IMR-90 (cell line): ENCODE results near the gene HNF1B. TPM values are rescaled to one million over a fixed set of nuclear protein-coding genes. Genes with fewer than 3 reads are reported as not detected.

ENCODE experiments used
- ATAC-seq: fragments of 200-7000 bp; cut with Tn5 transposase; 2 replicates; pipeline ENCODE4 v1.9.1; 2020; ENCODE audit warnings: low read depth, mild to moderate bottlenecking, moderate library complexity
- BruUV-seq: library from RNA; stranded (reverse); fragments of 400-500 nt; replicated peaks from 2 replicates; lab custom pipeline; 2021; lab: Mats Ljungman, UMichigan
- CTCF ChIA-PET: fragments of 300-600 bp; formaldehyde crosslinking; extraction: SDS; loops from one replicate; lab custom pipeline; 2021; ENCODE audit warnings: antibody characterized with exemption; lab: Yijun Ruan, JAX
- POLR2A ChIA-PET: fragments of 300-600 bp; sonication (Branson Sonifier 250); formaldehyde crosslinking; loops from one replicate; lab custom pipeline; 2022; ENCODE audit warnings: antibody characterized with exemption; ENCODE audit not compliant: unreplicated experiment; lab: Charles Lee
- DNase-seq: peaks from one replicate; pipeline ENCODE4 v3.0.0; 2013
- H2AFZ ChIP-seq: replicated peaks from 2 replicates; pipeline ENCODE3; 2013; ENCODE audit warnings: low read length, mild to moderate bottlenecking; ENCODE audit not compliant: poor library complexity
- H2AK5ac ChIP-seq: 2 replicates; pipeline ENCODE4 v1.6.1; 2013; ENCODE audit warnings: low read depth, low read length, inconsistent platforms
- H2AK9ac ChIP-seq: replicated peaks from 2 replicates; pipeline ENCODE3; 2013; ENCODE audit warnings: mild to moderate bottlenecking, low read depth, low read length, moderate library complexity; ENCODE audit not compliant: poor library complexity
- H2BK120ac ChIP-seq: 2 replicates; pipeline ENCODE4 v1.6.1; 2013; ENCODE audit warnings: low read depth, low read length, inconsistent platforms
- H2BK15ac ChIP-seq: 3 replicates; pipeline ENCODE4 v1.6.1; 2013; ENCODE audit warnings: low read depth, low read length, inconsistent platforms
- H2BK20ac ChIP-seq: 2 replicates; pipeline ENCODE4 v1.6.1; 2013; ENCODE audit warnings: low read depth, mild to moderate bottlenecking, inconsistent platforms, low read length, moderate library complexity
- H2BK5ac ChIP-seq: 2 replicates; pipeline ENCODE4 v1.6.1; 2013; ENCODE audit warnings: mild to moderate bottlenecking, low read depth, low read length, inconsistent platforms; ENCODE audit not compliant: poor library complexity, severe bottlenecking
- H3K14ac ChIP-seq: replicated peaks from 2 replicates; pipeline ENCODE4 v1.6.1; 2013; ENCODE audit warnings: low read depth, low read length, inconsistent platforms
- H3K18ac ChIP-seq: 2 replicates; pipeline ENCODE4 v1.6.1; 2013; ENCODE audit warnings: low read depth, low read length, control low read depth
- H3K23ac ChIP-seq: 2 replicates; pipeline ENCODE4 v1.6.1; 2013; ENCODE audit warnings: low read depth, low read length, inconsistent platforms
- H3K27ac ChIP-seq: 2 replicates; pipeline ENCODE4 v1.5.1; 2013; ENCODE audit warnings: mild to moderate bottlenecking, control low read depth, low read length; ENCODE audit not compliant: insufficient read depth
- H3K27me3 ChIP-seq: 2 replicates; pipeline ENCODE4 v1.6.1; 2013; ENCODE audit warnings: low read length; ENCODE audit not compliant: control insufficient read depth, insufficient read depth
- H3K36me3 ChIP-seq: 2 replicates; pipeline ENCODE4 v1.6.1; 2013; ENCODE audit warnings: low read length, mixed read lengths; ENCODE audit not compliant: control insufficient read depth, insufficient read depth
- H3K4ac ChIP-seq: 2 replicates; pipeline ENCODE4 v1.6.1; 2013; ENCODE audit warnings: low read depth, low read length, inconsistent platforms
- H3K4me1 ChIP-seq: 2 replicates; pipeline ENCODE4 v1.6.1; 2013; ENCODE audit warnings: low read length, mixed read lengths; ENCODE audit not compliant: control insufficient read depth, insufficient read depth
- H3K4me2 ChIP-seq: 2 replicates; pipeline ENCODE4 v1.6.1; 2013; ENCODE audit warnings: low read depth, mild to moderate bottlenecking, control low read depth, low read length, moderate library complexity
- H3K4me3 ChIP-seq: 2 replicates; pipeline ENCODE4 v1.5.1; 2013; ENCODE audit warnings: low read depth, mild to moderate bottlenecking, control low read depth, low read length, moderate library complexity; ENCODE audit not compliant: insufficient read depth
- H3K56ac ChIP-seq: 2 replicates; pipeline ENCODE4 v1.6.1; 2013; ENCODE audit warnings: low read length, inconsistent platforms; ENCODE audit not compliant: insufficient read depth; ENCODE audit errors: extremely low read depth
- H3K79me1 ChIP-seq, 2 experiments: 2 replicates each; pipeline ENCODE4 v1.6.1; 2013; ENCODE audit warnings: low read length in 2 of 2, inconsistent platforms in 1 of 2, low read depth in 1 of 2
- H3K9ac ChIP-seq: 2 replicates; pipeline ENCODE4 v1.6.1; 2013; ENCODE audit warnings: low read depth, low read length, control low read depth
- H3K9me1 ChIP-seq: 2 replicates; pipeline ENCODE4 v1.6.1; 2013; ENCODE audit warnings: low read length, inconsistent platforms; ENCODE audit not compliant: insufficient read depth
- H3K9me3 ChIP-seq: 2 replicates; pipeline ENCODE4 v1.6.1; 2013; ENCODE audit warnings: low read length; ENCODE audit not compliant: control insufficient read depth, insufficient read depth
- H4K20me1 ChIP-seq: 2 replicates; pipeline ENCODE4 v1.6.1; 2013; ENCODE audit warnings: low read length, inconsistent platforms; ENCODE audit not compliant: insufficient read depth
- H4K5ac ChIP-seq: 2 replicates; pipeline ENCODE4 v1.6.1; 2013; ENCODE audit warnings: mild to moderate bottlenecking, low read depth, low read length, control low read depth
- H4K8ac ChIP-seq, 2 experiments: 2 replicates each; pipeline ENCODE4 v1.6.1; 2013; ENCODE audit warnings: low read depth in 2 of 2, low read length in 2 of 2, control low read depth in 1 of 2, inconsistent platforms in 1 of 2
- H4K91ac ChIP-seq: 2 replicates; pipeline ENCODE4 v1.6.1; 2013; ENCODE audit warnings: low read depth, low read length, inconsistent platforms; ENCODE audit not compliant: insufficient read depth
- CEBPB ChIP-seq: IDR thresholded peaks from 2 replicates; pipeline ENCODE4 v1.6.1; 2012; ENCODE audit warnings: low read depth, low read length, improper control_type of control experiment
- ELK1 ChIP-seq: fragments of 150-350 bp; IDR thresholded peaks from 2 replicates; pipeline ENCODE4 v1.6.1; 2016; ENCODE audit warnings: low read depth, mild to moderate bottlenecking, low read length, moderate library complexity, borderline replicate concordance
- FOS ChIP-seq: fragments of 150-350 bp; IDR thresholded peaks from 2 replicates; pipeline ENCODE4 v1.6.1; 2016; ENCODE audit warnings: low read depth, low read length
- MAZ ChIP-seq: IDR thresholded peaks from 2 replicates; pipeline ENCODE4 v1.6.1; 2012; ENCODE audit warnings: low read depth, mild to moderate bottlenecking, low read length, improper control_type of control experiment, moderate library complexity, borderline replicate concordance
- NFE2L2 ChIP-seq: fragments of 150-350 bp; IDR thresholded peaks from 2 replicates; pipeline ENCODE4 v1.6.1; 2016; ENCODE audit warnings: low read depth, mild to moderate bottlenecking, low read length
- POLR2A ChIP-seq: IDR thresholded peaks from 2 replicates; pipeline ENCODE4 v1.6.1; 2012; ENCODE audit warnings: mild to moderate bottlenecking, low read depth, low read length
- RAD21 ChIP-seq: IDR thresholded peaks from 2 replicates; pipeline ENCODE4 v1.6.1; 2012; ENCODE audit warnings: low read length, improper control_type of control experiment
- RFX5 ChIP-seq: IDR thresholded peaks from 2 replicates; pipeline ENCODE4 v1.8.0; 2012; ENCODE audit warnings: low read depth, mild to moderate bottlenecking, low read length, moderate library complexity
- SMC3 ChIP-seq: fragments of 150-350 bp; IDR thresholded peaks from 2 replicates; pipeline ENCODE4 v1.6.1; 2016; ENCODE audit warnings: low read depth, mild to moderate bottlenecking, antibody characterized with exemption, low read length, moderate library complexity
- USF2 ChIP-seq: fragments of 150-350 bp; IDR thresholded peaks from 2 replicates; pipeline ENCODE4 v1.6.1; 2017; ENCODE audit warnings: mild to moderate bottlenecking, antibody characterized with exemption, low read length, low read depth
- WGBS, 2 experiments: methylation state at CpG; one replicate each; pipeline versions ENCODE4 v1.1.5 to v1.1.7; 2013; ENCODE audit warnings: missing lambda C conversion rate in 2 of 2; ENCODE audit not compliant: insufficient read length in 1 of 2; ENCODE audit errors: extremely low coverage in 2 of 2; 5-methylcytosine and 5-hydroxymethylcytosine counted together
- dilution Hi-C: fragments of 300-500 bp; cut with HindIII; formaldehyde crosslinking; loops from one replicate; pipeline ENCODE4 v1.14.3; 2018; ENCODE audit warnings: low sequenced_read_pairs; ENCODE audit not compliant: unreplicated experiment
- in situ Hi-C: fragments of 300-500 bp; cut with MboI; formaldehyde crosslinking; loops from 3 replicates; pipeline ENCODE4 v1.14.3; 2019; ENCODE audit warnings: low sequenced_read_pairs, inconsistent platforms, mixed read lengths
- intact Hi-C: fragments of 100-400 bp; cut with micrococcal nuclease; formaldehyde crosslinking; loops from 2 replicates; pipeline ENCODE4 v1.10.0; 2022
- polyA plus RNA-seq, 3 experiments: library from polyadenylated mRNA; depleted of rRNA; stranded (reverse); fragments of >200 nt; gene quantifications; 2 replicates each; pipeline ENCODE4 v1.2.3, GENCODE V29; 2012; ENCODE audit warnings: low replicate concordance in 1 of 3
- total RNA-seq: library from RNA; depleted of rRNA; stranded (reverse); fragments of >200 nt; gene quantifications from 2 replicates; pipeline ENCODE4 v1.2.3, GENCODE V29; 2012

HNF1B gene
- total and polyA plus RNA-seq, 2 of the 4 experiments (the other 2 are of a cell fraction), result not detected

- Histone ChIP-seq H2BK5ac (no peak overlapping the region), H3K4me3 (no peak overlapping the region), H4K8ac (no peak overlapping the region), H2AK9ac (no peak overlapping the region), H2AK5ac (no peak overlapping the region), H3K4ac (no peak overlapping the region), H3K4me1 (peaks cover 11% of the 10 kb centered on the region), H3K56ac (no peak overlapping the region), H4K91ac (no peak overlapping the region), H3K23ac (no peak overlapping the region), H3K9ac (no peak overlapping the region), H2BK15ac (no peak overlapping the region), H3K18ac (no peak overlapping the region), H2BK20ac (no peak overlapping the region), H2AFZ (no peak overlapping the region), H4K5ac (no peak overlapping the region), H2BK120ac (no peak overlapping the region), H3K36me3 (no peaks in the 10 kb centered on the region), H3K27ac (no peak overlapping the region), H3K79me1 (no peaks in the 10 kb centered on the region), H3K9me1 (peaks cover 3% of the 10 kb centered on the region; the same call in 1 of the 2 replicates), H3K14ac (no peak overlapping the region), H3K4me2 (no peak overlapping the region), H3K9me3 (no peaks in the 10 kb centered on the region), H3K27me3 (peaks cover 9% of the 10 kb centered on the region), H4K20me1 (no peaks in the 10 kb centered on the region)
- TF ChIP-seq USF2 (no peak), FOS (no peak), SMC3 (no peak), RFX5 (no peak), MAZ (no peak), CEBPB (no peak), POLR2A (no peak), NFE2L2 (no peak), ELK1 (no peak), RAD21 (no peak)
- in situ Hi-C loops, result no loop called here
- WGBS, 2 experiments, result no CpG with 5 or more reads among the region's 4 CpGs
- intact Hi-C loops, result loop anchor here (10.0 kb wide), 1 partner anchor 81 kb away; no protein-coding TSS in a partner anchor
- dilution Hi-C loops, result no loop called here
- CTCF ChIA-PET, result no interaction called here
- DNase-seq, result no peak
- POLR2A ChIA-PET, result no interaction called here
- no TSS peak for BruUV-seq
- ATAC-seq, result no peak
Measured at GRCh38 chr17:37713624-37714023, 31.2 kb downstream of the HNF1B start.
